ENCODE results near the gene PDE9A.

Gene PDE9A

DNA sequence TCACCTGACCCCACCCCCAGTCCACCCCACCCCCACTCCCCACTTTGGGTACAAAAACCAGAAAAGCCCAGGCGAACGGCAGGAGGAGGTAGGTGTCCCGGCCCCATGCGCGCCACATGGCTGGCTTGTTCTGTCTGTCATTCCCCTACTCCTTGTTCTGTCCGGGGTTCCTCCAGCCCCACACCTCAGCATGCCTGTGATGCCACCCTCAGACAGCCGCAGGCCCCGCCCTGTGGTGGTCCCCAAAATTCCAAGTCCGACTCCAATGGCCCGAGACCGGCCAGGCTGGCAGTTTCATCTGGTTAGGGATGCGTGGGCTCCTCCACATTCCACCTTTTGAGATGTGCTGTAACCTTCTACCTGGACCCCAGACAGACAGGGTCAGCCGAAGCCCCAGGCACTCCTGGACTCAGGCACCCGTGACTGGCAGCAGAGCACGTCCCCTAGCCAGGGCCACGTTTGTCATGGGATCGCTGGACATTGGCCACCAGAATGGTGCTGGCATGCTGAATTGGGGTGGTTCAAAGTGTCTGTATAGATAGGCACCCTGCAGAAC is 131.6 kb downstream of the PDE9A start:
- TF ChIP-seq CEBPB (IDR thresholded peaks at IDR 0.05) = no peak
- no peak for TF ChIP-seq NFIC (IDR thresholded peaks at IDR 0.05)
- no peak for TF ChIP-seq TAF1 (IDR thresholded peaks at IDR 0.05; ENCODE audit: low read depth)
- TF ChIP-seq TEAD4 (IDR thresholded peaks at IDR 0.05) = no peak
- TF ChIP-seq TCF12 (IDR thresholded peaks at IDR 0.05; ENCODE audit: low read depth) = no peak
- TF ChIP-seq CREB1 (IDR thresholded peaks at IDR 0.05; ENCODE audit: low read depth) = no peak
- TF ChIP-seq FOXM1 (IDR thresholded peaks at IDR 0.05; ENCODE audit: borderline replicate concordance, low read depth) = no peak
- TF ChIP-seq EP300 (IDR thresholded peaks at IDR 0.05; ENCODE audit: borderline replicate concordance) = no peak
- TF ChIP-seq MAX (IDR thresholded peaks at IDR 0.05) = no peak
- TF ChIP-seq YY1 (IDR thresholded peaks at IDR 0.05; ENCODE audit: low read depth) = no peak
- TF ChIP-seq, protein P1, sequence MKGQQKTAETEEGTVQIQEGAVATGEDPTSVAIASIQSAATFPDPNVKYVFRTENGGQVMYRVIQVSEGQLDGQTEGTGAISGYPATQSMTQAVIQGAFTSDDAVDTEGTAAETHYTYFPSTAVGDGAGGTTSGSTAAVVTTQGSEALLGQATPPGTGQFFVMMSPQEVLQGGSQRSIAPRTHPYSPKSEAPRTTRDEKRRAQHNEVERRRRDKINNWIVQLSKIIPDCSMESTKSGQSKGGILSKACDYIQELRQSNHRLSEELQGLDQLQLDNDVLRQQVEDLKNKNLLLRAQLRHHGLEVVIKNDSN (IDR thresholded peaks at IDR 0.05) = no peak
- TF ChIP-seq, protein P2, sequence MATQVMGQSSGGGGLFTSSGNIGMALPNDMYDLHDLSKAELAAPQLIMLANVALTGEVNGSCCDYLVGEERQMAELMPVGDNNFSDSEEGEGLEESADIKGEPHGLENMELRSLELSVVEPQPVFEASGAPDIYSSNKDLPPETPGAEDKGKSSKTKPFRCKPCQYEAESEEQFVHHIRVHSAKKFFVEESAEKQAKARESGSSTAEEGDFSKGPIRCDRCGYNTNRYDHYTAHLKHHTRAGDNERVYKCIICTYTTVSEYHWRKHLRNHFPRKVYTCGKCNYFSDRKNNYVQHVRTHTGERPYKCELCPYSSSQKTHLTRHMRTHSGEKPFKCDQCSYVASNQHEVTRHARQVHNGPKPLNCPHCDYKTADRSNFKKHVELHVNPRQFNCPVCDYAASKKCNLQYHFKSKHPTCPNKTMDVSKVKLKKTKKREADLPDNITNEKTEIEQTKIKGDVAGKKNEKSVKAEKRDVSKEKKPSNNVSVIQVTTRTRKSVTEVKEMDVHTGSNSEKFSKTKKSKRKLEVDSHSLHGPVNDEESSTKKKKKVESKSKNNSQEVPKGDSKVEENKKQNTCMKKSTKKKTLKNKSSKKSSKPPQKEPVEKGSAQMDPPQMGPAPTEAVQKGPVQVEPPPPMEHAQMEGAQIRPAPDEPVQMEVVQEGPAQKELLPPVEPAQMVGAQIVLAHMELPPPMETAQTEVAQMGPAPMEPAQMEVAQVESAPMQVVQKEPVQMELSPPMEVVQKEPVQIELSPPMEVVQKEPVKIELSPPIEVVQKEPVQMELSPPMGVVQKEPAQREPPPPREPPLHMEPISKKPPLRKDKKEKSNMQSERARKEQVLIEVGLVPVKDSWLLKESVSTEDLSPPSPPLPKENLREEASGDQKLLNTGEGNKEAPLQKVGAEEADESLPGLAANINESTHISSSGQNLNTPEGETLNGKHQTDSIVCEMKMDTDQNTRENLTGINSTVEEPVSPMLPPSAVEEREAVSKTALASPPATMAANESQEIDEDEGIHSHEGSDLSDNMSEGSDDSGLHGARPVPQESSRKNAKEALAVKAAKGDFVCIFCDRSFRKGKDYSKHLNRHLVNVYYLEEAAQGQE (IDR thresholded peaks at IDR 0.05; ENCODE audit: low read depth) = no peak
- no peak for TF ChIP-seq EGR1 (IDR thresholded peaks at IDR 0.05)

DNA sequence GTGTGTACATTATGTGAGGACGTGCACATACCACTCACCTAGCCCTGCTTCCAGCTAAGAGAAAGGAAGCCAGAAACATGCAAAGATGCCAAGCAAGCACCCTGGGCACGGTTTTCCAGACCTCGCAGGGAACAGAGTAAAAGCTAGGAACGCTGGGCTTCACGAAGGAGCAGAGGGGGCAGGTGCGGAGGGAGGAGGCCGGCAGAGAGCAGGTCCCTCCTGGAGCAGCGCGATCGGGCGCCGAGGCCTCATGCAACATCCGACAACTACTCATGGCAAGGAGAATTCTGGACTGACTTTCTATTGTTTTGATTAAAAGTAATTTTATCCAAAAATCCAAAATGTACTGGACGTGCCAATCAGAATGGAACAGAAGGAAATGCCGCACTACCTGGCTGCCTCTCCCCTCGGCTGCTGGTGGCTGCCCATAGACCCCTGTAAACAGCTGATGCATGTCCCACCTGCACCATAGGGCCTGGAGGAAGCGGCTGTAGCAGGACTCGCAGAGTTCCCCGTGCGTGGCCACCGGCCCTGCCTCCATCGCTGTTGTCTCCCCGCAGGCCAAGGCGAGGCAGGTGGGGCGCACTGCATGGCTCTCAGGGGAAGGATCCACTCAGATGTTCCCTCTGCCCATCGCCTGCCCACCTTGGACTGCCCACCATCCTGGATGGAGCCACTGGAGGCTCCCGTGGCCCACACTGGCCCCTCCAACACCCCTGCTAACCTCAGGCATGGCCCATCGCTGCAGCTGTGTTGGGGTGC is 132.4 kb downstream of the PDE9A start:
- TF ChIP-seq, protein P1 (IDR thresholded peaks at IDR 0.05) = no peak
- TF ChIP-seq EP300 (IDR thresholded peaks at IDR 0.05; ENCODE audit: borderline replicate concordance) = no peak
- TF ChIP-seq EGR1 (IDR thresholded peaks at IDR 0.05) = no peak
- no peak for TF ChIP-seq RAD21 (IDR thresholded peaks at IDR 0.05; ENCODE audit: low read depth)
- TF ChIP-seq FOXM1 (IDR thresholded peaks at IDR 0.05; ENCODE audit: borderline replicate concordance, low read depth) = no peak
- TF ChIP-seq CEBPB (IDR thresholded peaks at IDR 0.05) = no peak
- TF ChIP-seq TEAD4 (IDR thresholded peaks at IDR 0.05) = no peak
- no peak for TF ChIP-seq TCF12 (IDR thresholded peaks at IDR 0.05; ENCODE audit: low read depth)

GRCh38 chr21:42786884-42787283 is 133.5 kb downstream of the PDE9A start:
- no peak for TF ChIP-seq CEBPB (IDR thresholded peaks at IDR 0.05)
- no peak for TF ChIP-seq YY1 (IDR thresholded peaks at IDR 0.05; ENCODE audit: low read depth)
- no peak for TF ChIP-seq RAD21 (IDR thresholded peaks at IDR 0.05; ENCODE audit: low read depth)
- TF ChIP-seq TEAD4 (IDR thresholded peaks at IDR 0.05) = no peak
- no peak for TF ChIP-seq ZBTB7A (IDR thresholded peaks at IDR 0.05; ENCODE audit: low read depth)
- TF ChIP-seq MAX (IDR thresholded peaks at IDR 0.05) = no peak
- TF ChIP-seq EP300 (IDR thresholded peaks at IDR 0.05; ENCODE audit: borderline replicate concordance) = no peak
- TF ChIP-seq, protein P2 (IDR thresholded peaks at IDR 0.05; ENCODE audit: low read depth) = no peak
- no peak for TF ChIP-seq TCF12 (IDR thresholded peaks at IDR 0.05; ENCODE audit: low read depth)
- no peak for TF ChIP-seq CREB1 (IDR thresholded peaks at IDR 0.05; ENCODE audit: low read depth)
- TF ChIP-seq TAF1 (IDR thresholded peaks at IDR 0.05; ENCODE audit: low read depth) = no peak
- TF ChIP-seq NFIC (IDR thresholded peaks at IDR 0.05) = no peak
- no peak for TF ChIP-seq EGR1 (IDR thresholded peaks at IDR 0.05)
- TF ChIP-seq FOXM1 (IDR thresholded peaks at IDR 0.05; ENCODE audit: borderline replicate concordance, low read depth) = no peak
- TF ChIP-seq, protein P1 (IDR thresholded peaks at IDR 0.05) = no peak

DNA sequence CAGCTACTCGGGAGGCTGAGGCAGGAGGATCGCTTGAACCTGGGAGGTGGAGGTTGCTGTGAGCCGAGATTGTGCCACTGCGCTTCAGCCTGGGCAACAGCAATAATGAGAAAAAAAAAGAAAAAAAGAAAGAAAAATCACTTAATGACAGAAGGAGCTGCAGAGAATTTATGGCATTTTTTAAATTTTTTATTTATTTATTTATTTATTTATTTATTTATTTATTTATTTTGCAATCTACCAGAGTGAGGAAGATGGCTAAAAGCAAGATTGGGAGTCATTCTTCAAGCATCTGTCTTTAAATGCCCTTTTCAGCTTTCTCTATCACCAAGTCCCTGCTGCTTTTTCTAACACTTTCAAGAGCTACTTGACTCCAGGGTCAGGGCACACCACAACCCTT is 134.2 kb downstream of the PDE9A start:
- TF ChIP-seq TEAD4 (IDR thresholded peaks at IDR 0.05) (no peak), EP300 (IDR thresholded peaks at IDR 0.05; ENCODE audit: borderline replicate concordance) (no peak), TAF1 (IDR thresholded peaks at IDR 0.05; ENCODE audit: low read depth) (no peak), CREB1 (IDR thresholded peaks at IDR 0.05; ENCODE audit: low read depth) (no peak), EGR1 (IDR thresholded peaks at IDR 0.05) (no peak), MAX (IDR thresholded peaks at IDR 0.05) (no peak), NFIC (IDR thresholded peaks at IDR 0.05) (no peak), YY1 (IDR thresholded peaks at IDR 0.05; ENCODE audit: low read depth) (no peak)
- TF ChIP-seq, protein P2 (IDR thresholded peaks at IDR 0.05; ENCODE audit: low read depth) = no peak

Data from Ishikawa (cell line).